MG63 (cell line): ENCODE data around the gene CCDC107. TPM values are rescaled to one million over a fixed set of nuclear protein-coding genes. Genes with fewer than 3 reads are reported as not detected.

Experiments
- DNase-seq: peaks from one replicate; pipeline ENCODE4 v3.0.0-alpha.2; 2020
- H3K27me3 ChIP-seq: fragments of 250-450 bp; sonication (Bioruptor Pico); 2 replicates; pipeline ENCODE4 v1.5.1; 2020; ENCODE audit warnings: mild to moderate bottlenecking, moderate library complexity
- H3K36me3 ChIP-seq: fragments of 250-450 bp; sonication (Bioruptor Pico); 2 replicates; pipeline ENCODE4 v1.5.1; 2020; ENCODE audit warnings: mild to moderate bottlenecking, moderate library complexity
- H3K4me3 ChIP-seq: fragments of 250-450 bp; sonication (Bioruptor Pico); 2 replicates; pipeline ENCODE4 v1.5.1; 2020; ENCODE audit warnings: mild to moderate bottlenecking, moderate library complexity
- H3K9me3 ChIP-seq: fragments of 250-450 bp; sonication (Bioruptor Pico); 2 replicates; pipeline ENCODE4 v1.5.1; 2020; ENCODE audit warnings: mild to moderate bottlenecking, moderate library complexity
- total RNA-seq: library from RNA; depleted of rRNA; stranded (reverse); fragments of >200 nt; shearing (Covaris generic); gene quantifications from 2 replicates; pipeline ENCODE4 v1.2.3, GENCODE V29; 2014; ENCODE audit warnings: low replicate concordance; rRNA removed

CCDC107 gene
- total RNA-seq, 1 experiment from 2014 or later = 72.4 TPM

GRCh38 chr9:35702696-35703095, 44.6 kb downstream of the CCDC107 start:
- no peak for DNase-seq

GRCh38 chr9:35703906-35704672, 46.0 kb downstream of the CCDC107 start:
- Histone ChIP-seq H3K4me3 (no peak overlapping the region), H3K27me3 (no peaks in the 10 kb centered on the region), H3K9me3 (no peaks in the 10 kb centered on the region), H3K36me3 (peaks cover 100% of the 10 kb centered on the region)
- no peak for DNase-seq

More at GRCh38 chr9:35702696-35703095, 44.6 kb downstream of the CCDC107 start:
- no peaks in the 10 kb centered on the region for H3K9me3 ChIP-seq
- H3K27me3 ChIP-seq = no peaks in the 10 kb centered on the region
- peaks cover 100% of the 10 kb centered on the region for H3K36me3 ChIP-seq
- no peak overlapping the region for H3K4me3 ChIP-seq

- no peaks in the 10 kb centered on the region for H3K27me3 ChIP-seq
- DNase-seq = no peak
- peaks cover 95% of the 10 kb centered on the region for H3K36me3 ChIP-seq
- H3K4me3 ChIP-seq = no peak overlapping the region
- no peaks in the 10 kb centered on the region for H3K9me3 ChIP-seq
These were observed 47.3 kb downstream of the CCDC107 start for GRCh38 chr9:35705372-35705771.

- Histone ChIP-seq H3K36me3 (peaks cover 95% of the 10 kb centered on the region), H3K9me3 (no peaks in the 10 kb centered on the region), H3K27me3 (no peaks in the 10 kb centered on the region), H3K4me3 (no peak overlapping the region)
- no peak for DNase-seq
These were observed 47.8 kb downstream of the CCDC107 start for GRCh38 chr9:35705836-35706430.

GRCh38 chr9:35706951-35707350, 48.9 kb downstream of the CCDC107 start:
- peaks cover 95% of the 10 kb centered on the region for H3K36me3 ChIP-seq
- no peak overlapping the region for H3K4me3 ChIP-seq
- DNase-seq = no peak
- H3K9me3 ChIP-seq = no peaks in the 10 kb centered on the region
- H3K27me3 ChIP-seq = no peaks in the 10 kb centered on the region

GRCh38 chr9:35708146-35708545, 50.1 kb downstream of the CCDC107 start:
- Histone ChIP-seq H3K9me3 (no peaks in the 10 kb centered on the region), H3K36me3 (peaks cover 95% of the 10 kb centered on the region), H3K27me3 (no peaks in the 10 kb centered on the region), H3K4me3 (no peak overlapping the region)
- DNase-seq = no peak

GRCh38 chr9:35710818-35711500, 52.9 kb downstream of the CCDC107 start:
- Histone ChIP-seq H3K27me3 (no peaks in the 10 kb centered on the region), H3K36me3 (peaks cover 95% of the 10 kb centered on the region), H3K4me3 (no peak overlapping the region), H3K9me3 (no peaks in the 10 kb centered on the region)
- DNase-seq = no peak

Other genes with a start within 250 kb of the CCDC107 start
- gene RUSC2, start 168.2 kb upstream of the CCDC107 start, total RNA-seq = 27.2 and 40.5 TPM in 2 replicates
- gene TESK1, start 53.0 kb upstream of the CCDC107 start, total RNA-seq = 17.4 and 21.5 TPM in 2 replicates
- 0.47 and 0.86 TPM in 2 replicates for gene CD72, start 39.9 kb upstream of the CCDC107 start, total RNA-seq
- 1.4 and 4.0 TPM in 2 replicates for gene SIT1, start 7.4 kb upstream of the CCDC107 start, total RNA-seq
- gene RMRP, start 273 bp upstream of the CCDC107 start, total RNA-seq = 8,012 and 15,182 TPM in 2 replicates
- gene ARHGEF39, start 6.9 kb downstream of the CCDC107 start, total RNA-seq = 15.5 and 35.6 TPM in 2 replicates
- 0.40 TPM in 1 of 2 replicates, not detected in the other for gene CA9, start 15.6 kb downstream of the CCDC107 start, total RNA-seq
- 2,986 and 3,667 TPM in 2 replicates for gene TPM2, start 31.6 kb downstream of the CCDC107 start, total RNA-seq
- 453 and 652 TPM in 2 replicates for gene TLN1, start 73.9 kb downstream of the CCDC107 start, total RNA-seq
- gene CREB3, start 74.4 kb downstream of the CCDC107 start, total RNA-seq = 168 and 170 TPM in 2 replicates
- gene GBA2, start 90.9 kb downstream of the CCDC107 start, total RNA-seq = 32.7 and 58.6 TPM in 2 replicates
- 25.9 and 33.7 TPM in 2 replicates for gene RGP1, start 91.0 kb downstream of the CCDC107 start, total RNA-seq
- not detected in 2 replicates for gene MSMP, start 96.0 kb downstream of the CCDC107 start, total RNA-seq
- 32.5 and 42.0 TPM in 2 replicates for gene NPR2, start 133.3 kb downstream of the CCDC107 start, total RNA-seq
- 2.4 TPM in 1 of 2 replicates, not detected in the other for gene SPAG8, start 154.0 kb downstream of the CCDC107 start, total RNA-seq
- gene HINT2, start 156.8 kb downstream of the CCDC107 start, total RNA-seq = 67.7 and 120 TPM in 2 replicates
- gene FAM221B, start 170.4 kb downstream of the CCDC107 start, total RNA-seq = not detected in 2 replicates
- gene TMEM8B, start 170.9 kb downstream of the CCDC107 start, total RNA-seq = 2.7 and 3.6 TPM in 2 replicates
- not detected in 2 replicates for gene OR13J1, start 212.1 kb downstream of the CCDC107 start, total RNA-seq
- 95.0 and 617 TPM in 2 replicates for gene HRCT1, start 247.9 kb downstream of the CCDC107 start, total RNA-seq